Activated naive CD4-positive, alpha-beta T cell treated with anti-CD3 and anti-CD28 coated beads, Interleukin-2, amount 50 U/mL, for 24 hours (primary cell): ENCODE measurements around the gene NIPSNAP3A.
"Not testable (repeated sequence)": the region's sequence is repeated elsewhere in the genome, so short reads cannot be mapped to it uniquely, and the experiment has no call there.

Experiments
- H3K27ac Mint-ChIP-seq: one replicate; pipeline ENCODE4 v1.8.0; 2021; ENCODE audit warnings: mild to moderate bottlenecking, mixed read lengths
- H3K27me3 Mint-ChIP-seq: one replicate; pipeline ENCODE4 v1.8.0; 2021; ENCODE audit warnings: mixed read lengths
- H3K36me3 Mint-ChIP-seq: one replicate; pipeline ENCODE4 v1.8.0; 2021; ENCODE audit warnings: mixed read lengths
- H3K4me1 Mint-ChIP-seq: one replicate; pipeline ENCODE4 v1.8.0; 2021; ENCODE audit warnings: mixed read lengths
- H3K4me3 Mint-ChIP-seq: one replicate; pipeline ENCODE4 v1.8.0; 2021; ENCODE audit warnings: mild to moderate bottlenecking, mixed read lengths
- H3K9me3 Mint-ChIP-seq: one replicate; pipeline ENCODE4 v1.8.0; 2021; ENCODE audit warnings: mixed read lengths

Gene NIPSNAP3A

GRCh38 chr9:104766025-104766424, 18.5 kb downstream of the NIPSNAP3A start:
- H3K4me1 Mint-ChIP-seq: no peaks in the 10 kb centered on the region
- H3K36me3 Mint-ChIP-seq: no peaks in the 10 kb centered on the region
- H3K4me3 Mint-ChIP-seq: no peak overlapping the region
- H3K27ac Mint-ChIP-seq: no peak overlapping the region
- no peaks in the 10 kb centered on the region for H3K27me3 Mint-ChIP-seq
- no peaks in the 10 kb centered on the region for H3K9me3 Mint-ChIP-seq

DNA sequence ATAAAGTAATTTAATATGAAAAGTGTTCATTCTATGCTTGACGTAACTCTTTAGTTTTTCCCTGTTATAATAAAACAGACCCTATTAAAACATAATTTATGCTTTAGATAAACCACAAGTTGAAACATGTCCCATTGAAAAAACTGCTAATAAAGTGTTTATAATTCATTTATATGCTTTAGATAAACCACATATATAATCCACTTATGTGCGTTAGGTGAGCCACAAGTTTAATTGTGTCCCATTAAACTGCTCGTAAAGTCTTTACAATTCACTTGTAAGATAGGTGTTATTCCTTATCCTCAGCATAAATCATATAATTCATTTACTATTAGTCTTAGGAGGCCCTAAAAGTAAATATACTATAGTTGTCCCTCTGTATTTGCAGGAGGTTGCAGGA, 20.0 kb downstream of the NIPSNAP3A start:
- no peaks in the 10 kb centered on the region for H3K9me3 Mint-ChIP-seq

GRCh38 chr9:104769029-104769428, 21.5 kb downstream of the NIPSNAP3A start:
- H3K4me1 Mint-ChIP-seq, H3K36me3 Mint-ChIP-seq, H3K4me3 Mint-ChIP-seq, H3K27me3 Mint-ChIP-seq, H3K9me3 Mint-ChIP-seq, H3K27ac Mint-ChIP-seq: not testable (repeated sequence)

More for the DNA sequence above, 20.0 kb downstream of the NIPSNAP3A start:
- Mint-ChIP-seq H3K36me3 (no peaks in the 10 kb centered on the region), H3K27me3 (no peaks in the 10 kb centered on the region), H3K27ac (no peak overlapping the region), H3K4me1 (no peaks in the 10 kb centered on the region), H3K4me3 (no peak overlapping the region)

- no peaks in the 10 kb centered on the region for H3K36me3 Mint-ChIP-seq
- H3K27me3 Mint-ChIP-seq: no peaks in the 10 kb centered on the region
- no peaks in the 10 kb centered on the region for H3K4me1 Mint-ChIP-seq
- no peak overlapping the region for H3K4me3 Mint-ChIP-seq
- H3K9me3 Mint-ChIP-seq: no peaks in the 10 kb centered on the region
- no peak overlapping the region for H3K27ac Mint-ChIP-seq
These were observed 22.2 kb downstream of the NIPSNAP3A start for GRCh38 chr9:104769655-104770054.

DNA sequence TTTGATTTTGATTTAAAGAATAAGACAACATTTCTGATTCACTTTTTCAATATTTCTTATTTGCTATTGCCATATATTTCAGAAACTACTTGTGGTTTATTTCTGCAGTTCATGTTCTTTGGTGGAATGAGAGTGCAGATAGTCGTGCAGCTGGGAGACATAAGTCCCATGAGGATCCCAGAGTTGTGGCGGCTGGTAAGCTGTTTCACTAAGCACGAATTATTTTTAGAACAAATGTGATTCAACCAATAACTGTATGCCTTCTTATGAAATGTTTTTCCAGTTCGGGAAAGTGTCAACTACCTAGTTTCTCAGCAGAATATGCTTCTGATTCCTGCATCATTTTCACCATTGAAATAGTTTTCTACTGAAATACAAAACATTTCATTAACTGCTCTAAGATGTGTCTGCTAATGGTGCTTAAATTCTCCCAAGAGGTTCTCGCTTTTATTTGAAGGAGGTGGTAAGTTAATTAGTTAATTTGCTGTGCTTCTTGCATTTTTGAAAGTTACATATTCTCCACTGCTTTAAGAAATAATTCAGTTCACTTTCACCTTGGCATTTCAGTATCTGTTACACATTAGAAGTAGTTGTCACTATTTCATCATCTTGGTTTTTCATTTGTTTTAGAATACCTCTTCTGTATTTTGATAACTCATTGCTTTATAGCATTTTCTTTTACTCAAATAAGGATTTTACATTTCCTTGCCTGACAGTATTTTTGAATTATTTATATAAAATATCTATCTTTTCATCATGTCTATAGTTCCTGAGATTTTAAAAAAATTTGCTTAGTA, 25.4 kb downstream of the NIPSNAP3A start:
- Mint-ChIP-seq H3K4me1 (no peaks in the 10 kb centered on the region), H3K9me3 (no peaks in the 10 kb centered on the region), H3K4me3 (no peak overlapping the region), H3K27me3 (no peaks in the 10 kb centered on the region), H3K36me3 (no peaks in the 10 kb centered on the region), H3K27ac (no peak overlapping the region)

DNA sequence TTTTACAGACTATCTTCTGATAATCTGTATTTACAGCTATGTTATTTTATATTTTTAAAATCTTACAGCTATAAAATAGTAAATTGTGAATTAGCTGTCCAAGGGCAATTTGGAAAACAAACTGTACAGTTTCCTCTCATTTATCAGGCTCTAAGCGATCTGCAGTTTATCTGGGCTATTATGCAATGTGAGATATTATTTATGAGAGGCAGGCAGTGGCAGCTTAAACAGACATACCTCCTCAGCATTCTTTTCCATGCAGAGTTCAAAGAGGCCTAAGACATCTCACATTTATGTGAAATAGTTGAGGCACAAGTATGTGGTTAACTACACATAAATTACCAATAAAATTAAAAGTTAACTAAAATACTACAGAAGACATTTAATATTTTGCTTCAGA, 26.6 kb downstream of the NIPSNAP3A start:
- Mint-ChIP-seq H3K27ac (no peak overlapping the region), H3K27me3 (no peaks in the 10 kb centered on the region)

DNA sequence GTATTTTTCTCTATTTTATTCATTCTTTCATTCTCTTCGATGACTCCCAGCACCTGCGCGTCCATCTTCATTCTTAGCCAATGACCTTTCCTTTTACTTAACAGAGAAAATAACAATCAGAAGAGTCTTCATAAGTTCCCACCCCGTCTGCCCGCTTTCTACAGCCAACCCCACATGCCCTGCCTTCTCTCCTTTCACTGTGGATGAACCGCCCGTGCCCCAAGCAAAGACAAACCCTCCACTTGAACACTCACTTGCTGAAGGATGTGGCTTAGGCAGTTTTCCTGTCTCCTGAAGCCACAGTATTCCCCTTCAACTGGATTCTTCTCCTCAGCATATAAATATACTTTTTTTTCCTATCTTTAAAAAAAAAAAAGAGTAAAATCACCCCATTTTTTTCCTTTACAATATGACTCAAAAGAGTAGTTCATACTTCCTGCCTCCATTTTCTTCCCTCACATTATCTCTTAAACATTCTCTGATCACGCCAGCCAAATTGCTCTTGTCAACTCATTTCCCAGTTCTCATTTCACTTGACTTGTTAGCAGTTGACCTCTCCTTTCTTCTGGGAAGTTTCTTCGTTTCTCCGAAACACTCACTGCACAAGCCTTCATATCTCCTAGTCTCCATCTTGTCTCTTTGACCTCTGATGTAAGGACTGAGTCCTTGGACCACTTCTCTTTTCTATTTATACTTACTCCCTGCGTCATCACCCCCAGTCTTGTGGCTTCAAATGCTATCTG, 27.5 kb downstream of the NIPSNAP3A start:
- Mint-ChIP-seq H3K27ac (no peak overlapping the region), H3K27me3 (no peaks in the 10 kb centered on the region), H3K4me1 (no peaks in the 10 kb centered on the region), H3K9me3 (no peaks in the 10 kb centered on the region), H3K4me3 (no peak overlapping the region), H3K36me3 (no peaks in the 10 kb centered on the region)

More for the DNA sequence above, 26.6 kb downstream of the NIPSNAP3A start:
- no peaks in the 10 kb centered on the region for H3K9me3 Mint-ChIP-seq
- H3K4me3 Mint-ChIP-seq: no peak overlapping the region
- no peaks in the 10 kb centered on the region for H3K36me3 Mint-ChIP-seq
- H3K4me1 Mint-ChIP-seq: no peaks in the 10 kb centered on the region

DNA sequence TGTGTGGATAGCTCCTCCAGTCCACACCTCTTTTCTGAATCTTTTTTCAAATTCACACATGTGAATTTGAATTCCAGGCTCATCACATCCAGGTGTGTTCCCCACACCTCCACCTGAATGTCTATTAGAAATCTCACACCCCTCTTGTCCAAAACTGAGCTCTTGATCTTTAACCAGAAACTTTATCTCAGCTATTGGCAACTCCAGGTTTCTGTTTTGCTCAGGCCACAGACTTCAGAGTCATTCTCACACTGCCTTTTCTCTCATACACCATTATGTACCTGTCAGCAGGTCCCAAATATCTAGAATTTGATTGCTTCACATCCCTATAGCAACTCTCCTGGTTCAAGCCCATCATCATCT, 28.1 kb downstream of the NIPSNAP3A start:
- H3K27me3 Mint-ChIP-seq: no peaks in the 10 kb centered on the region
- no peaks in the 10 kb centered on the region for H3K9me3 Mint-ChIP-seq
- H3K27ac Mint-ChIP-seq: no peak overlapping the region
- H3K4me3 Mint-ChIP-seq: no peak overlapping the region
- H3K36me3 Mint-ChIP-seq: no peaks in the 10 kb centered on the region
- no peaks in the 10 kb centered on the region for H3K4me1 Mint-ChIP-seq

- Mint-ChIP-seq H3K36me3 (no peaks in the 10 kb centered on the region), H3K27ac (no peak overlapping the region), H3K4me3 (no peak overlapping the region), H3K4me1 (no peaks in the 10 kb centered on the region), H3K27me3 (no peaks in the 10 kb centered on the region), H3K9me3 (no peaks in the 10 kb centered on the region)
These were observed 28.5 kb downstream of the NIPSNAP3A start for GRCh38 chr9:104775976-104776375.

GRCh38 chr9:104776797-104777196, 29.3 kb downstream of the NIPSNAP3A start:
- Mint-ChIP-seq H3K9me3 (no peaks in the 10 kb centered on the region), H3K27ac (no peak overlapping the region), H3K4me3 (no peak overlapping the region), H3K4me1 (no peaks in the 10 kb centered on the region), H3K27me3 (no peaks in the 10 kb centered on the region), H3K36me3 (no peaks in the 10 kb centered on the region)

DNA sequence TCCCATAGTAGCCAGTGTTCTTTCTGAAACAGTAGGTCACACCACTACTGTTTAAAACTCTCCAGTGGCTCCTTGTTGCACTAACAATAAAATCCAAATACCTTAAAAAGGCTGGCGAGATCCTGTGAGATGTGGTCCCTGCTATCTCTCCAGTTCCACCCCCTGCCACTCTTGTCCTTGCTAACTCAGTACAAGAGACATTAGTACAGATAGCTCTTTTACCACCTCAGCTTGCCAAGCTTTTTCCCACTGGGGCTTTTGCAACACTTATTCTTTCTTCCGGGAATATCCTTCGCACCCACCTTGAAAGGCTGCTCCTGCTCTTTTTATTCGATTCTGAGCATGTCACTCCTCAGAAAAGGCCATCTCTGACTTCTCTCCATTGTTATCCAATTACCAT, 31.3 kb downstream of the NIPSNAP3A start:
- Mint-ChIP-seq H3K27ac (no peak overlapping the region), H3K27me3 (no peaks in the 10 kb centered on the region), H3K4me3 (no peak overlapping the region), H3K4me1 (no peaks in the 10 kb centered on the region), H3K9me3 (no peaks in the 10 kb centered on the region), H3K36me3 (peaks cover 1% of the 10 kb centered on the region)

DNA sequence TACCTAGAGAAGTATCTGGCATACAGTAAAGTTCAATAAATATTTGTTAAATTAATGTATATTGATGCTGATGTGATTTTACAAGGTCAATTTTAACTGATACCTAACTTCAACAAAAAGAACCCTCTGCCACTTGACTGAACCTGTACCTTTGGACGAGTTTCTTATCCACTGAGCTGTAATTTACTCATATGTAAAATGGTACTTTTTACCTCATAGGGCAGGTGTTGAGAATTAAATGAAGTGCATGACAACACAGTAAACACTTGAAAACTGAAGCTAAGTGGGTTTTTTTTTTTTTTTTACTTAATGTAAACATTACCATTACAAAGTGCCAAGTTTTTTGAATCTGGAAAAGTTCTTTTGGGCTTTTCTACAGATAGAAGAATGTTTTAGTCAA, 31.9 kb downstream of the NIPSNAP3A start:
- Mint-ChIP-seq H3K4me1 (no peaks in the 10 kb centered on the region), H3K9me3 (no peaks in the 10 kb centered on the region), H3K27ac (no peak overlapping the region), H3K36me3 (peaks cover 2% of the 10 kb centered on the region), H3K4me3 (no peak overlapping the region), H3K27me3 (no peaks in the 10 kb centered on the region)

GRCh38 chr9:104779946-104780535, 32.6 kb downstream of the NIPSNAP3A start:
- Mint-ChIP-seq H3K36me3 (peaks cover 3% of the 10 kb centered on the region), H3K27ac (no peak overlapping the region), H3K4me3 (no peak overlapping the region), H3K9me3 (no peaks in the 10 kb centered on the region), H3K4me1 (no peaks in the 10 kb centered on the region), H3K27me3 (no peaks in the 10 kb centered on the region)

DNA sequence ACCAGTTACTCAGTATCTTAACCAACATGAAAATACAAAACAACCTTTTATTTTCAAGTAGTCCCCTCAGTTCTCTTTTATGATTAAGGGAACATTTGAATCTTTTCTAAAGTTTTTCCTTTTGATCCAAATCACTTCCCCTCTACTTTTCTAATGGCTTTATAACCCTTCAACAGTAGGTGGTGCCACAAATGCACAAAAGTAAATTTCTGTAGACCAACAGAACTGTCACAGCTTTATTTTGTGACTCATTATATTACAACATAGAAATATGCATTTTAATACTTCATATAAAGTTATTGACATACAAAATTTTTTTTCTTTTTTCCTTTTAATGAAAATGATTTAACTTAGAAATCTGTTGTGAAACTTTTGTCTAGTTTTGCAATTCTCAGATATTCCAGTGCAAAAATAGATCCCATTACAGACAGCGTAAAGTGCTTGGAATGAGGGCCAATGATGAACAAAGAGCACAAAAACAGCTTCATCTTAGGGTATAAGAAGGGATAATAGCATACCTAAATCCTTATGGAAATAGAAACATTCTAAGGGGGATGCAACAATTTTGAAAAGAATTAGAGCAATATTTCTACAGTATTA, 33.4 kb downstream of the NIPSNAP3A start:
- Mint-ChIP-seq H3K4me1 (no peaks in the 10 kb centered on the region), H3K4me3 (no peak overlapping the region), H3K27ac (no peak overlapping the region), H3K9me3 (no peaks in the 10 kb centered on the region), H3K36me3 (peaks cover 5% of the 10 kb centered on the region), H3K27me3 (no peaks in the 10 kb centered on the region)

DNA sequence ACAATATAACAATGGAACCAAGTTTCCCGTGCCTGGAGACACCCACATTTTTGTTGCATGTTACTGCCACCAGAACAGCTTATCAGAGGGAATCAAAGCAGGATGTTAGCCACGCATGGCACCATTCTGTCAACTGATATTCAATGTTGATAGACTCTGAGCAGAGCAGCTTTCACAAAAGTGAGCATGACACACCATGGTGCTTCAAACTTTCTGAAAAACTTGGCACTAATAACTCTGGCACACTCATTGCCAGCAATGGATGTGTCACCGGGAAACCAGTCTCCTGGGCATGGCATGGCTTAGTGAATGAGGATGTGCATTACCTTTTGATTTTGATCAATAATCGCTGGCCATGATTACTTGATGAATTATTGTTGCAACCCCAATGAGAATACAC, 36.1 kb downstream of the NIPSNAP3A start:
- Mint-ChIP-seq H3K36me3 (peaks cover 12% of the 10 kb centered on the region), H3K27ac (no peak overlapping the region), H3K27me3 (no peaks in the 10 kb centered on the region)

GRCh38 chr9:104784098-104784497, 36.6 kb downstream of the NIPSNAP3A start:
- Mint-ChIP-seq H3K4me1 (no peaks in the 10 kb centered on the region), H3K27ac (no peak overlapping the region), H3K4me3 (no peak overlapping the region), H3K36me3 (peaks cover 13% of the 10 kb centered on the region), H3K27me3 (no peaks in the 10 kb centered on the region), H3K9me3 (no peaks in the 10 kb centered on the region)

More for the DNA sequence above, 36.1 kb downstream of the NIPSNAP3A start:
- H3K4me3 Mint-ChIP-seq: no peak overlapping the region
- H3K9me3 Mint-ChIP-seq: no peaks in the 10 kb centered on the region
- no peaks in the 10 kb centered on the region for H3K4me1 Mint-ChIP-seq
